Kidney epithelial cell (primary cell): ENCODE measurements around the gene IL4R. TPM values are rescaled to one million over a fixed set of nuclear protein-coding genes. Genes with fewer than 3 reads are reported as not detected.
"Not testable (repeated sequence)": the region's sequence is repeated elsewhere in the genome, so short reads cannot be mapped to it uniquely, and the experiment has no call there.

ENCODE experiments used
- DNase-seq: peaks from one replicate; pipeline ENCODE4 v3.0.0-alpha.2; 2010; ENCODE audit warnings: low read depth
- H3K27me3 ChIP-seq: 2 replicates; pipeline ENCODE4 v1.6.0; 2011; ENCODE audit warnings: low read length; ENCODE audit not compliant: control insufficient read depth, insufficient read depth
- H3K36me3 ChIP-seq: 2 replicates; pipeline ENCODE4 v1.5.1; 2011; ENCODE audit warnings: low read length; ENCODE audit not compliant: control insufficient read depth, insufficient read depth
- H3K4me3 ChIP-seq: 2 replicates; pipeline ENCODE4 v1.5.1; 2011; ENCODE audit warnings: low read depth, mild to moderate bottlenecking, control low read depth, low read length
- total RNA-seq: library from RNA; depleted of rRNA; stranded (reverse); fragments of >200 nt; gene quantifications from 2 replicates; pipeline ENCODE4 v1.2.3, GENCODE V29; 2015
- TF ChIP-seq, protein P1 (sequence below): IDR thresholded peaks from 2 replicates; pipeline ENCODE4 v1.5.1; 2011; ENCODE audit warnings: mild to moderate bottlenecking, moderate library complexity, low read length, control low read depth, inconsistent platforms; ENCODE audit not compliant: insufficient read depth, poor library complexity, severe bottlenecking

IL4R gene
- total RNA-seq, 1 donor from 2014 or later, result 52.1 TPM

DNA sequence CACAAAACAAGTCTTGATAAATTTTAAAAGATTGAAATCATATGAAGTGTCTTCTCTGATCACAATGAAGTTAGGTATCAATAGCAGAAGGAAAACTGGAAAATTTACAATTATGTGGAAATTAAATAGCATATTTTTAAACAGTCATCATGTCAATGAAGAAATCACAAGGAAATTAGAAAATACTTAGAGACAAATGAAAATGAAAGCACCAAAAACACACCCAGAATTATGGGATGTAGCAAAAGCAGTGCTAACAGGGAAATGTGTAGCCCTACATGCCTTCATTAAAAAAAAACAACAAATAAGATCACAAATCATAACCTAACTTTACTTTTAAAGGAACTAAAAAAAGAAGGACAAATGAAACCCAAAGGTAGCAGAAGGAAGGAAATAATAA is 80.7 kb downstream of the IL4R start:
- Histone ChIP-seq H3K4me3 (no peak overlapping the region), H3K27me3 (no peaks in the 10 kb centered on the region), H3K36me3 (no peaks in the 10 kb centered on the region)
- DNase-seq, result no peak
- TF ChIP-seq, protein P1, sequence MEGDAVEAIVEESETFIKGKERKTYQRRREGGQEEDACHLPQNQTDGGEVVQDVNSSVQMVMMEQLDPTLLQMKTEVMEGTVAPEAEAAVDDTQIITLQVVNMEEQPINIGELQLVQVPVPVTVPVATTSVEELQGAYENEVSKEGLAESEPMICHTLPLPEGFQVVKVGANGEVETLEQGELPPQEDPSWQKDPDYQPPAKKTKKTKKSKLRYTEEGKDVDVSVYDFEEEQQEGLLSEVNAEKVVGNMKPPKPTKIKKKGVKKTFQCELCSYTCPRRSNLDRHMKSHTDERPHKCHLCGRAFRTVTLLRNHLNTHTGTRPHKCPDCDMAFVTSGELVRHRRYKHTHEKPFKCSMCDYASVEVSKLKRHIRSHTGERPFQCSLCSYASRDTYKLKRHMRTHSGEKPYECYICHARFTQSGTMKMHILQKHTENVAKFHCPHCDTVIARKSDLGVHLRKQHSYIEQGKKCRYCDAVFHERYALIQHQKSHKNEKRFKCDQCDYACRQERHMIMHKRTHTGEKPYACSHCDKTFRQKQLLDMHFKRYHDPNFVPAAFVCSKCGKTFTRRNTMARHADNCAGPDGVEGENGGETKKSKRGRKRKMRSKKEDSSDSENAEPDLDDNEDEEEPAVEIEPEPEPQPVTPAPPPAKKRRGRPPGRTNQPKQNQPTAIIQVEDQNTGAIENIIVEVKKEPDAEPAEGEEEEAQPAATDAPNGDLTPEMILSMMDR, result no peak

DNA sequence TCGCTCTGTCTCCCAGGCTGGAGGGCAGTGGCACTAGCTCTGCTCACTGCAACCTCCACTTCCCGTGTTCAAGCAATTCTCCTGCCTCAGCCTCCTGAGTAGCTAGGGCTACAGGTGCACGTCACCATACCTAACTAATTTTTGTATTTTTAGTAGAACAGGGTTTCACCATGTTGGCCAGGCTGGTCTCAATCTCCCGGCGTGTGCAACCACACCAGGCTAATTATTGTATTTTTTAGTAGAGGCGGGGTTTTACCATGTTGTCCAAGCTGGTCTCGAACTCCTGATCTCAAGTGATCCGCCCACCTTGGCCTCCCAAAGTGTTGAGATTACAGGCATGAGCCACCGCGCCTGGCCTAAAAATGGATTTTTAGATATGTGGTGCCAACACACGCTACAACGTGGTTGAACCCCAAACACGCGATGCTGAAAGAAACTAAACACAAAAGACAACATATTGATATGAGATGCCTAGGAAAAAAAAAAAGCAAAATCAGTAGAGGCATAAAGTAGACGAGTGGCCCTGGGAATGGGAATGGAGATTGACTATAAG is 84.6 kb downstream of the IL4R start:
- not testable (repeated sequence) for H3K4me3 ChIP-seq, H3K27me3 ChIP-seq, H3K36me3 ChIP-seq, DNase-seq

DNA sequence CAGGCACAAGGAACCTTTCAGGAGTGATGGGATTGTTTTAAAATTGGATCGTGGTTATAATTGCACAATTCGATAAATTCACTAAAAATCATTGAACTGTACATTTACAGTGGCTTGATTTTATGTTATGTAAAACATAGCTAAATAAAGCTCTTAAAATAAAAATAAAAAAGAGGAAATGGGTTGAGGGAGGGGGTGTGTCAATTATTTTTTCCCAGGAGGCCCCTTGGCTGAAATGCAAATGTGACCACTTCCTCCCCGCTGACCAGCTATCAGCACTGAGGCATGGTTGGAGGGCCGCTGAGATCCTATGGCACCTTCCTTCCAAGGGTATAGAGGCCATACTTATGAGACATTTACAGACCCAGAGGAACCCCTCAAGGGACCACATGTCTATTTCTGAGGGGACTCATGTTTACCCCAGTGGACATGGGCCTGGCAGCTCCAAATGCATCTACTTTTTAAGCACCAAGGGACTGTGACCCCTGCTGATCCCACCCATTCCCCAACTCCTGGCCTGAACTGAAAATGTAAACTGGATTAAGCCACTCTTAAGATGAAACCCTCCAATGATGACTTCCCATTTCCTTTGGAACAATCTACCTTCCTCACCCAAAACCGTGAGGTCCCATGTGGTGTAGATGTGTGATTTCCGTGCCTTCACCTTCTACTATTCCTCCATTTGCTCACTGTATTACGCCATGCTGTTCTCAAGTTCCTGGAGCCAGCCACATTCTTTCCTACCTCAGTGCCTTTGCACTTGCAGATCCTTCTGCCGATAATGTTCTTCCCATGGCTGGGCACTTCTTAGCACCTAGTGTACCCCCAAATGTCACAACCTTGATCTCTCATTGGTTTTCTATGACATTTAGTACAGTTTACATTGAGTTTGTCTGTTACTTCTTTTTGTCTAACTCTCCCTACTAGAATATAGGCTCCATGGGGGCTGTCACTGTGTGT is 85.4 kb downstream of the IL4R start:
- TF ChIP-seq, protein P1, result no peak
- DNase-seq, result no peak
- H3K36me3 ChIP-seq, result no peaks in the 10 kb centered on the region
- no peak overlapping the region for H3K4me3 ChIP-seq
- H3K27me3 ChIP-seq, result peaks cover 4% of the 10 kb centered on the region

DNA sequence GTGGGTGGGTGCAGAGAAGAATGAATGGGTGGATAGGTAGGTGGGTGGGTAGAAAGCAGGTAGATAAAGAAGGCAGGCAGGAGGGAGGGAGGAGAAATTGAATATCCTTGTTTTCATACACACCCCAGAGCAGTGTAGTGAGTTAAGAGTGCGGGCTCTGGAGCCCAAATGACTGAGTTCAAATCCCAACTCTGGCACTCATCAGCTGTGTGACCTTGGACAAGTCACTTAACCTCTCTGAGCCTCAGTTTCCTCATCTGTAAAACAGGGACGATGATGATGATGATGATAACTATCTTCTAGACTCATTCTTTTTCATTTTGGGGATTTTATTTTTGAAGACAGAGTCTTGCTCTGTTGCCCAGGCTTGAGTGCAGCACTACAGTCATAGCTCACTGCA is 86.2 kb downstream of the IL4R start:
- TF ChIP-seq, protein P1, result no peak
- Histone ChIP-seq H3K4me3 (no peak overlapping the region), H3K27me3 (peaks cover 4% of the 10 kb centered on the region), H3K36me3 (no peaks in the 10 kb centered on the region)
- no peak for DNase-seq

DNA sequence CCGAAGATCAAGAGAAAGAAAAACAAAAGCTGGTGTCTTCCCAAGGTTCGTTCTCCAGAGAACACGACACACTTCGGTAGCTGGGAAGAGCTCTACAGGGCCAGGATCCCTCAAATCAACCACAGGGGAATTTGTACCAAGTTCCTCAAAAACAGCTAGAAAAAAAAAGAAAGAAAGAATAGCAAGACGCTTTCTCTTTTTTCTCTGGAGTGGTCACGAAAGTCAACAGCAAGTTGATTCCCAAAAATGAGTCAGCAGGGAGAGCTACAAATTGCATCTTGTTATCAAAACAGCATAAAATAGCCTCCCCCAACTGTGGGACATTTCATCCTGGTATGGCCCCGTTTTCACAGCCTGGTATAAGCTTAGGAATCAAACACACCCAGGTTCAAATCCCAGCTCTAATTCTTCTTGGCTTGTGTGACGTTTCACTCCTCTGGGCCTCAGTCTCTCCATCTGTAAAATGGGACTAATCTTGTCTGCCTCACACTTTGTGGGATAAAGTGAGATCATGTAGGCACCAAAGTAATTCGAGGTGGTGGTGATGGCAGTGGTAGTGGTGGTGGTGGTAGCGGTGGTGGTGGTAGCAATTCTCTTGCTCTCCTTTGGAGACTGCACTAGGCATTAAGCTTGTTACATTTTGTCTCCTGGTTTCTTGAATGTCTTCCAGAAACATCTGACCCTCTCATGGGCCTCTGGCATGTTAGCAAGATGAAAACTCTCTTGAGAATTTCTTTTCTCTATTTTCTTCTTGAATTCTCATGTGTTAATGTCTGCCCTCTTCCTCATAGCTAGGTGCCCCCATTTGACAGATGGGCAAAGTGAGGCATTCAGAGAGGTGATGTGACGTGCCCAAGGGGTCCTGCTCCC is 87.2 kb downstream of the IL4R start:
- no peak overlapping the region for H3K4me3 ChIP-seq
- H3K27me3 ChIP-seq, result peaks cover 4% of the 10 kb centered on the region
- peak; percentile 48 for DNase-seq
- no peaks in the 10 kb centered on the region for H3K36me3 ChIP-seq
- TF ChIP-seq, protein P1, result no peak
